K562 (cell line): Measurements from ENCODE around the gene EXOSC2. TPM values are rescaled to one million over a fixed set of nuclear protein-coding genes. Genes with fewer than 3 reads are reported as not detected.

Source experiments
- ATAC-seq: fragments of 200-7000 bp; cut with Tn5 transposase; 3 replicates; pipeline ENCODE4 v1.9.1; 2020; ENCODE audit warnings: moderate library complexity
- BruUV-seq: library from RNA; stranded (reverse); fragments of 400-500 nt; replicated peaks from 2 replicates; lab custom pipeline; 2021; lab: Mats Ljungman, UMichigan
- CTCF ChIA-PET: fragments of 300-600 bp; formaldehyde crosslinking; extraction: SDS; loops from one replicate; lab custom pipeline; 2021; ENCODE audit warnings: low intra/inter-chr PET ratio; lab: Yijun Ruan, JAX
- POLR2A ChIA-PET: fragments of 300-600, 350-650 bp; sonication (Branson Sonifier 250); formaldehyde crosslinking; extraction: SDS; loops from one replicate; lab custom pipeline; 2021; ENCODE audit warnings: antibody characterized with exemption, inconsistent platforms; lab: Yijun Ruan, JAX
- DNase-seq, 4 experiments: peaks; one replicate each; pipeline versions ENCODE4 v3.0.0 to v3.0.0-alpha.2; 2011 to 2018; ENCODE audit warnings: low spot score in 3 of 4, mixed read lengths in 3 of 4; ENCODE audit errors: extremely low read depth in 1 of 4
- FAIRE-seq: peaks from 2 replicates; lab custom pipeline; 2011; peaks lifted over from hg19 to GRCh38; lab: Jason Lieb, UNC
- H2AFZ ChIP-seq: 2 replicates; pipeline ENCODE4 v1.6.0; 2011; ENCODE audit warnings: low read depth, low read length, control low read depth, inconsistent platforms
- H3K27ac ChIP-seq: fragments of 200-600 bp; 3 replicates; pipeline ENCODE4 v1.8.0; 2011; ENCODE audit warnings: low read depth, mild to moderate bottlenecking, control low read depth, inconsistent platforms, low read length, moderate library complexity, mixed read lengths; ENCODE audit errors: extremely low read depth
- H3K27me3 ChIP-seq, 2 experiments: fragments of 300-600 bp in 1 of 2; 2 replicates in 1 of 2; 3 replicates in 1 of 2; pipeline versions ENCODE4 v1.6.0 to v1.8.0; 2011; ENCODE audit warnings: inconsistent platforms in 2 of 2, low read length in 2 of 2, mild to moderate bottlenecking in 1 of 2, mixed read lengths in 1 of 2, moderate library complexity in 1 of 2; ENCODE audit not compliant: control insufficient read depth in 2 of 2, insufficient read depth in 2 of 2
- H3K36me3 ChIP-seq: fragments of 300-600 bp; 3 replicates; pipeline ENCODE4 v1.8.0; 2011; ENCODE audit warnings: mild to moderate bottlenecking, low read length, inconsistent platforms; ENCODE audit not compliant: control insufficient read depth, insufficient read depth
- H3K4me1 ChIP-seq, 2 experiments: fragments of 200-600 bp in 1 of 2; replicated peaks in 1 of 2; 2 replicates in 1 of 2; 3 replicates in 1 of 2; pipeline versions ENCODE4 v1.5.1 to v1.8.0; 2011; ENCODE audit warnings: inconsistent platforms in 2 of 2, low read length in 2 of 2, mild to moderate bottlenecking in 1 of 2, mixed read lengths in 1 of 2, moderate library complexity in 1 of 2; ENCODE audit not compliant: control insufficient read depth in 2 of 2, insufficient read depth in 2 of 2
- H3K4me2 ChIP-seq: 2 replicates; pipeline ENCODE4 v1.6.1; 2011; ENCODE audit warnings: low read length, control low read depth, inconsistent platforms, mixed read lengths; ENCODE audit not compliant: insufficient read depth
- H3K4me3 ChIP-seq: fragments of 200-600 bp; sonication (generic), shearing (Covaris generic); 2 replicates; pipeline ENCODE4 v1.5.1; 2016; ENCODE audit warnings: control low read depth, inconsistent platforms
- H3K79me2 ChIP-seq: fragments of 200-600 bp; 3 replicates; pipeline ENCODE4 v1.8.0; 2011; ENCODE audit warnings: low read length, inconsistent platforms; ENCODE audit not compliant: control insufficient read depth, insufficient read depth
- H3K9ac ChIP-seq, 2 experiments: 2 replicates each; pipeline versions ENCODE4 v1.6.0 to v1.6.1; 2011; ENCODE audit warnings: low read depth in 2 of 2, low read length in 2 of 2, control low read depth in 1 of 2, inconsistent platforms in 1 of 2, mild to moderate bottlenecking in 1 of 2, mixed read lengths in 1 of 2; ENCODE audit not compliant: insufficient read depth in 1 of 2
- H3K9me1 ChIP-seq: one replicate; pipeline ENCODE4 v1.6.0; 2011; ENCODE audit warnings: inconsistent platforms, mild to moderate bottlenecking, low read length, moderate library complexity; ENCODE audit not compliant: control insufficient read depth, insufficient read depth
- H3K9me3 ChIP-seq: replicated peaks from 2 replicates; pipeline ENCODE4 v1.5.1; 2011; ENCODE audit warnings: low read depth, low read length, inconsistent platforms; ENCODE audit not compliant: control insufficient read depth, insufficient read depth
- H4K20me1 ChIP-seq: replicated peaks from 2 replicates; pipeline ENCODE4 v1.6.1; 2011; ENCODE audit warnings: low read length, inconsistent platforms, mixed read lengths; ENCODE audit not compliant: control insufficient read depth, insufficient read depth
- BRD4 ChIP-seq: fragments of 200-600 bp; sonication (generic); IDR thresholded peaks from 2 replicates; pipeline ENCODE4 v1.6.1; 2017; ENCODE audit warnings: inconsistent platforms
- CBFA2T2 ChIP-seq: fragments of 450-650 bp; conservative IDR thresholded peaks from 2 replicates; pipeline ENCODE4 v1.6.1; 2017; ENCODE audit warnings: mild to moderate bottlenecking
- CBX5 ChIP-seq: IDR thresholded peaks from 2 replicates; pipeline ENCODE4 v1.6.1; 2014; ENCODE audit warnings: low read depth, borderline replicate concordance
- CEBPB ChIP-seq: fragments of 450-650 bp; IDR thresholded peaks from 2 replicates; pipeline ENCODE4 v1.6.1; 2016; ENCODE audit warnings: missing genetic modification characterization, missing compliant biosample characterization
- ERF ChIP-seq: fragments of 450-650 bp; formaldehyde crosslinking; IDR thresholded peaks from 2 replicates; pipeline ENCODE4 v1.4.0; 2020; ENCODE audit warnings: mild to moderate bottlenecking, mixed read lengths
- KAT8 ChIP-seq: fragments of 450-650 bp; IDR thresholded peaks from 2 replicates; pipeline ENCODE4 v1.6.1; 2016; ENCODE audit warnings: low read depth, mild to moderate bottlenecking
- NFE2 ChIP-seq: IDR thresholded peaks from 2 replicates; pipeline ENCODE4 v1.6.1; 2014; ENCODE audit warnings: antibody characterized with exemption, low read depth
- POLR2H ChIP-seq: IDR thresholded peaks from 2 replicates; pipeline ENCODE4 v1.6.1; 2016; ENCODE audit warnings: missing genetic modification characterization, low read depth, mild to moderate bottlenecking, control low read depth, missing compliant biosample characterization, moderate library complexity
- PTBP1 ChIP-seq: fragments of 200-400 bp; formaldehyde crosslinking; IDR thresholded peaks from 2 replicates; pipeline ENCODE4 v1.6.1; 2017; ENCODE audit warnings: low read depth, low read length
- PURB ChIP-seq: sonication (generic); formaldehyde crosslinking; IDR thresholded peaks from 2 replicates; pipeline ENCODE4 v1.9.0; 2021; ENCODE audit warnings: low read depth, mild to moderate bottlenecking, missing genetic modification reagents
- RFX5 ChIP-seq: IDR thresholded peaks from 2 replicates; pipeline ENCODE4 v1.6.1; 2011; ENCODE audit warnings: low read depth, mild to moderate bottlenecking, improper control_type of control experiment, low read length
- RUNX1 ChIP-seq: sonication (generic); IDR thresholded peaks from 2 replicates; pipeline ENCODE4 v1.6.1; 2016; ENCODE audit warnings: antibody characterized with exemption, low read depth
- SRF ChIP-seq, 2 experiments: fragments of 250-450, 450-650 bp in 1 of 2; sonication (Bioruptor Pico) in 1 of 2; sonication (generic) in 1 of 2; formaldehyde crosslinking; IDR thresholded peaks; 2 replicates each; pipeline versions ENCODE4 v1.5.0 to v1.5.1; 2020 to 2022; ENCODE audit warnings: mild to moderate bottlenecking in 1 of 2, missing genetic modification reagents in 1 of 2
- STAT5A ChIP-seq: IDR thresholded peaks from 2 replicates; pipeline ENCODE4 v1.6.1; 2012; ENCODE audit warnings: low read length, inconsistent platforms, borderline replicate concordance
- STAT6 ChIP-seq: sonication (generic); formaldehyde crosslinking; IDR thresholded peaks from 2 replicates; pipeline ENCODE4 v1.8.1; 2023; ENCODE audit warnings: mild to moderate bottlenecking, missing genetic modification reagents
- TFAM ChIP-seq: fragments of 250-450 bp; sonication (Bioruptor Pico); conservative IDR thresholded peaks from 2 replicates; pipeline ENCODE4 v1.5.0; 2021; ENCODE audit warnings: mild to moderate bottlenecking, moderate library complexity
- ZNF384 ChIP-seq: IDR thresholded peaks from 2 replicates; pipeline ENCODE4 v1.6.1; 2012; ENCODE audit warnings: low read depth, low read length, improper control_type of control experiment
- ZNF507 ChIP-seq: conservative IDR thresholded peaks from 2 replicates; pipeline ENCODE4 v1.6.1; 2017; ENCODE audit warnings: missing genetic modification characterization, missing compliant biosample characterization
- WGBS: fragments of 100-300 bp; shearing (Covaris generic); methylation state at CpG from one replicate; pipeline ENCODE4 v1.1.6; 2016; ENCODE audit warnings: low coverage, mixed read lengths; ENCODE audit not compliant: insufficient coverage; ENCODE audit errors: missing lambda C conversion rate; 5-methylcytosine and 5-hydroxymethylcytosine counted together
- in situ Hi-C: fragments of 300-500 bp; cut with MboI; formaldehyde crosslinking; loops from 4 replicates; pipeline ENCODE4 v1.15.0; 2018; ENCODE audit warnings: inconsistent platforms, mixed read lengths
- intact Hi-C: fragments of 100-400 bp; cut with micrococcal nuclease; formaldehyde crosslinking; loops from 2 replicates; pipeline ENCODE4 v1.14.2; 2022
- polyA plus RNA-seq, 8 experiments: library from polyadenylated mRNA; depleted of rRNA in 4 of 8; stranded (reverse) in 5 of 8; unstranded in 3 of 8; fragments of >200 nt; fragmentation: Nextera tagmentation in 2 of 8; fragmentation: Illumina TruSeq in 1 of 8; extraction: Ambion mirVana in 2 of 8; extraction: Trizol in 1 of 8; gene quantifications; 2 replicates each; pipeline versions ENCODE4 v1.2.1 to v1.2.3, GENCODE V29; 2011 to 2014; ENCODE audit warnings: inconsistent platforms in 1 of 8, missing spikeins in 1 of 8
- total RNA-seq, 7 experiments: library from RNA; depleted of rRNA in 6 of 7; stranded (reverse); fragments of >200 nt in 6 of 7; fragmentation: Illumina TruSeq in 2 of 7; extraction: Trizol in 2 of 7; gene quantifications; 2 replicates each; pipeline versions ENCODE4 v1.2.1 to v1.2.3, GENCODE V29; 2011 to 2021; ENCODE audit warnings: low replicate concordance in 1 of 7
- TF ChIP-seq, protein P1 (sequence below): IDR thresholded peaks from 2 replicates; pipeline ENCODE4 v1.6.1; 2011; ENCODE audit warnings: borderline replicate concordance, low read depth, mild to moderate bottlenecking, moderate library complexity, low read length; ENCODE audit not compliant: insufficient read depth, poor library complexity, severe bottlenecking

The EXOSC2 gene
- total and polyA plus RNA-seq, 9 of the 15 experiments (the other 6 are each of a cell fraction or from before 2014, with no cell fraction given) = 46.0 to 101 (median 77.6) TPM

- intact Hi-C loops = loop anchor here (1.0 kb wide), 1 partner anchor 156 kb away; no protein-coding TSS in a partner anchor
- peak in 1 of 4 experiments; percentile 75 for DNase-seq
- TF ChIP-seq PTBP1 (no peak), SRF (CRISPR knock-in tag; IDR thresholded peaks at IDR 0.05) (no peak), STAT5A (no peak), NFE2 (no peak), ZNF384 (peak; percentile 94), RUNX1 (no peak), STAT6 (CRISPR knock-in tag) (no peak), RFX5 (no peak), TFAM (CRISPR knock-in tag) (no peak), PURB (CRISPR knock-in tag) (no peak), ZNF507 (tag) (no peak), ERF (CRISPR knock-in tag) (no peak), KAT8 (no peak), BRD4 (no peak), CEBPB (tag) (no peak), POLR2H (peak; percentile 20; the same call in 1 of the 2 replicates), CBFA2T2 (no peak), CBX5 (no peak)
- TF ChIP-seq, protein P1, sequence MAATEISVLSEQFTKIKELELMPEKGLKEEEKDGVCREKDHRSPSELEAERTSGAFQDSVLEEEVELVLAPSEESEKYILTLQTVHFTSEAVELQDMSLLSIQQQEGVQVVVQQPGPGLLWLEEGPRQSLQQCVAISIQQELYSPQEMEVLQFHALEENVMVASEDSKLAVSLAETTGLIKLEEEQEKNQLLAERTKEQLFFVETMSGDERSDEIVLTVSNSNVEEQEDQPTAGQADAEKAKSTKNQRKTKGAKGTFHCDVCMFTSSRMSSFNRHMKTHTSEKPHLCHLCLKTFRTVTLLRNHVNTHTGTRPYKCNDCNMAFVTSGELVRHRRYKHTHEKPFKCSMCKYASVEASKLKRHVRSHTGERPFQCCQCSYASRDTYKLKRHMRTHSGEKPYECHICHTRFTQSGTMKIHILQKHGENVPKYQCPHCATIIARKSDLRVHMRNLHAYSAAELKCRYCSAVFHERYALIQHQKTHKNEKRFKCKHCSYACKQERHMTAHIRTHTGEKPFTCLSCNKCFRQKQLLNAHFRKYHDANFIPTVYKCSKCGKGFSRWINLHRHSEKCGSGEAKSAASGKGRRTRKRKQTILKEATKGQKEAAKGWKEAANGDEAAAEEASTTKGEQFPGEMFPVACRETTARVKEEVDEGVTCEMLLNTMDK = peak; percentile 73
Measured at GRCh38 chr9:130707225-130707976, 13.8 kb downstream of the EXOSC2 start.

More at GRCh38 chr9:130707225-130707976, 13.8 kb downstream of the EXOSC2 start:
- ATAC-seq (peak; percentile 68), FAIRE-seq (no peak)
- H3K4me2 ChIP-seq = no peak overlapping the region
- no peak overlapping the region for H3K4me3 ChIP-seq
- 0 out of 3 replicates have a peak, but pooled peaks cover 3% of the 10 kb centered on the region for H3K79me2 ChIP-seq
- BruUV-seq = no TSS peak
- H4K20me1 ChIP-seq = 0 out of 2 replicates have a peak, but pooled peaks cover 4% of the 10 kb centered on the region
- H3K36me3 ChIP-seq = peaks cover 35% of the 10 kb centered on the region
- ChIA-PET POLR2A (interaction anchor here (0.7 to 1.5 kb wide), 4 partner anchors 8 to 153 kb away, joined by 3 to 8 read pairs (median 4); partner anchors contain the start of gene EXOSC2), CTCF (interaction anchor here (0.6 to 3.8 kb wide), 8 partner anchors 146 to 339 kb away, joined by 3 to 82 read pairs (median 5); no protein-coding TSS in a partner anchor)
- no peak overlapping the region for H3K27ac ChIP-seq
- in situ Hi-C loops = loop anchor here (5.0 to 25.0 kb wide), 6 partner anchors 155 to 1005 kb away; no protein-coding TSS in a partner anchor
- no peak overlapping the region for H2AFZ ChIP-seq
- no peaks in the 10 kb centered on the region for H3K27me3 ChIP-seq
- H3K9me3 ChIP-seq = no peaks in the 10 kb centered on the region
- 50% methylated on average over 7 of the region's 9 CpGs for WGBS
- H3K4me1 ChIP-seq = peaks cover 0 to 5% of the 10 kb centered on the region in 2 experiments; a peak in 1 of 5 replicates
- H3K9me1 ChIP-seq = no peaks in the 10 kb centered on the region
- H3K9ac ChIP-seq = no peak overlapping the region
